ENCODE measurements around the gene CD2AP. TPM values are rescaled to one million over a fixed set of nuclear protein-coding genes. Genes with fewer than 3 reads are reported as not detected.

CD2AP gene
- total and polyA plus RNA-seq, 9 of the 15 experiments (the other 6 are each of a cell fraction or from before 2014, with no cell fraction given), result 9.4 to 69.7 (median 38.7) TPM

GRCh38 chr6:47524136-47524845 is 46.7 kb downstream of the CD2AP start:
- no peaks in the 10 kb centered on the region for H3K9me1 ChIP-seq (ENCODE audit: control insufficient read depth, insufficient read depth, low read length)
- ATAC-seq (peak; percentile 19; the same call in 2 of the 3 replicates), FAIRE-seq (no peak), DNase-seq (ENCODE audit: extremely low read depth in 1 of 4, low spot score in 3 of 4) (peak in 1 of 4 experiments; percentile 7)
- no peak overlapping the region for H3K27ac ChIP-seq (ENCODE audit: extremely low read depth, low read depth, low read length)
- no peak for TF ChIP-seq CGGBP1 (CRISPR knock-in tag; IDR thresholded peaks at IDR 0.05)
- no peak for TF ChIP-seq PHF20 (IDR thresholded peaks at IDR 0.05; ENCODE audit: partially characterized antibody)
- no peak for TF ChIP-seq NFXL1 (CRISPR knock-in tag; IDR thresholded peaks at IDR 0.05)
- no peak for TF ChIP-seq POLR2G (IDR thresholded peaks at IDR 0.05; ENCODE audit: low read depth, low read length)
- no peak for TF ChIP-seq ZNF561 (CRISPR knock-in tag; conservative IDR thresholded peaks at IDR 0.05)
- TF ChIP-seq DLX4 (CRISPR knock-in tag; IDR thresholded peaks at IDR 0.05), result no peak
- no peak for TF ChIP-seq CBX3 (IDR thresholded peaks at IDR 0.05; ENCODE audit: borderline replicate concordance in 1 of 2, low read length in 2 of 2)
- no peak for TF ChIP-seq RBBP5 (IDR thresholded peaks at IDR 0.05; ENCODE audit: borderline replicate concordance, insufficient read depth, low read length, poor library complexity, severe bottlenecking)
- in situ Hi-C loops (cut with MboI), result no loop called here
- no peaks in the 10 kb centered on the region for H3K9me3 ChIP-seq (replicated peaks; ENCODE audit: control insufficient read depth, insufficient read depth, low read depth, low read length)
- no peaks in the 10 kb centered on the region for H3K27me3 ChIP-seq (ENCODE audit: control insufficient read depth in 2 of 2, insufficient read depth in 2 of 2, low read length in 2 of 2)
- H3K4me2 ChIP-seq (ENCODE audit: insufficient read depth, low read length), result no peak overlapping the region
- no peak overlapping the region for H3K9ac ChIP-seq (ENCODE audit: insufficient read depth in 1 of 2, low read depth in 2 of 2, low read length in 2 of 2)
- ChIA-PET POLR2A (interaction anchor here (1.1 kb wide), 1 partner anchor 16 kb away, joined by 3 read pairs; no protein-coding TSS in a partner anchor), CTCF (ENCODE audit: low intra/inter-chr PET ratio) (no interaction called here)
- intact Hi-C loops (cut with micrococcal nuclease), result no loop called here
- H3K4me1 ChIP-seq (replicated peaks in 1 of 2; ENCODE audit: control insufficient read depth in 2 of 2, insufficient read depth in 2 of 2, low read length in 2 of 2), result peaks cover 0 to 2% of the 10 kb centered on the region in 2 experiments; a peak in 3 of 5 replicates
- H3K79me2 ChIP-seq (ENCODE audit: control insufficient read depth, insufficient read depth, low read length), result peaks cover 97% of the 10 kb centered on the region
- H3K36me3 ChIP-seq (ENCODE audit: control insufficient read depth, insufficient read depth, low read length), result peaks cover 19% of the 10 kb centered on the region; the same call in 2 of the 3 replicates
- H3K4me3 ChIP-seq, result no peak overlapping the region
- WGBS (ENCODE audit: insufficient coverage, low coverage, missing lambda C conversion rate), result 77% methylated on average over 3 of the region's 3 CpGs
- BruUV-seq (replicated peaks), result no TSS peak
- H4K20me1 ChIP-seq (replicated peaks; ENCODE audit: control insufficient read depth, insufficient read depth, low read length), result peaks cover 6% of the 10 kb centered on the region
- H2AFZ ChIP-seq (ENCODE audit: low read depth, low read length), result no peak overlapping the region
